ENCODE results near the gene GCHFR.

GRCh38 chr15:40782609-40783227 is 18.9 kb downstream of the GCHFR start:
- TF ChIP-seq CTCF (IDR thresholded peaks at IDR 0.05) (peak; percentile 72 to 92 (median 85)), POLR2A (IDR thresholded peaks at IDR 0.05) (no peak)

Data from right lobe of liver (tissue), 4 donors.